ENCODE data around the gene SORL1. TPM values are rescaled to one million over a fixed set of nuclear protein-coding genes. Genes with fewer than 3 reads are reported as not detected.
"Not testable (repeated sequence)": the region's sequence is repeated elsewhere in the genome, so short reads cannot be mapped to it uniquely, and the experiment has no call there.

The SORL1 gene
- total RNA-seq, 2 experiments from 2014 or later, result 66.8 to 67.2 TPM

- Mint-ChIP-seq H3K9me3 (no peaks in the 10 kb centered on the region), H3K27ac (no peak overlapping the region), H3K36me3 (ENCODE audit: low read depth) (peaks cover 39% of the 10 kb centered on the region), H3K4me3 (no peak overlapping the region), H3K4me1 (ENCODE audit: low read depth) (no peaks in the 10 kb centered on the region), H3K27me3 (ENCODE audit: low read depth) (no peaks in the 10 kb centered on the region)
- intact Hi-C loops (cut with micrococcal nuclease), result no loop called here
- DNase-seq, result no peak
- CTCF ChIA-PET, result interaction anchor here (1.1 kb wide), 1 partner anchor 8 kb away, joined by 3 read pairs; no protein-coding TSS in a partner anchor
Measured at GRCh38 chr11:121615501-121615900, 163.4 kb downstream of the SORL1 start.

- no peak overlapping the region for H3K4me3 Mint-ChIP-seq
- H3K27me3 Mint-ChIP-seq (ENCODE audit: low read depth), result no peaks in the 10 kb centered on the region
- H3K4me1 Mint-ChIP-seq (ENCODE audit: low read depth), result peaks cover 1% of the 10 kb centered on the region
- no peaks in the 10 kb centered on the region for H3K9me3 Mint-ChIP-seq
- H3K27ac Mint-ChIP-seq, result no peak overlapping the region
- intact Hi-C loops (cut with micrococcal nuclease), result no loop called here
- CTCF ChIA-PET, result interaction anchor here (0.5 to 1.1 kb wide), 2 partner anchors 36 to 37 kb away, joined by 3 to 4 read pairs; no protein-coding TSS in a partner anchor
- DNase-seq, result no peak
- H3K36me3 Mint-ChIP-seq (ENCODE audit: low read depth), result peaks cover 46% of the 10 kb centered on the region
Measured at GRCh38 chr11:121618516-121618915, 166.4 kb downstream of the SORL1 start.

- Mint-ChIP-seq H3K27me3 (ENCODE audit: low read depth) (no peaks in the 10 kb centered on the region), H3K4me1 (ENCODE audit: low read depth) (peaks cover 5% of the 10 kb centered on the region), H3K9me3 (no peaks in the 10 kb centered on the region), H3K36me3 (ENCODE audit: low read depth) (peaks cover 26% of the 10 kb centered on the region), H3K4me3 (no peak overlapping the region), H3K27ac (no peak overlapping the region)
- DNase-seq, result no peak
- intact Hi-C loops (cut with micrococcal nuclease), result no loop called here
- CTCF ChIA-PET, result no interaction called here
Measured at GRCh38 chr11:121625777-121626506, 173.8 kb downstream of the SORL1 start.

- H3K4me3 Mint-ChIP-seq, result no peak overlapping the region
- CTCF ChIA-PET, result no interaction called here
- peaks cover 21% of the 10 kb centered on the region for H3K36me3 Mint-ChIP-seq (ENCODE audit: low read depth)
- no peak for DNase-seq
- no peaks in the 10 kb centered on the region for H3K27me3 Mint-ChIP-seq (ENCODE audit: low read depth)
- H3K27ac Mint-ChIP-seq, result no peak overlapping the region
- H3K4me1 Mint-ChIP-seq (ENCODE audit: low read depth), result peaks cover 5% of the 10 kb centered on the region
- no peaks in the 10 kb centered on the region for H3K9me3 Mint-ChIP-seq
- intact Hi-C loops (cut with micrococcal nuclease), result no loop called here
Measured at GRCh38 chr11:121626507-121626875, 174.4 kb downstream of the SORL1 start.

GRCh38 chr11:121626980-121627379 lies 174.9 kb downstream of the SORL1 start:
- no peaks in the 10 kb centered on the region for H3K9me3 Mint-ChIP-seq
- peaks cover 5% of the 10 kb centered on the region for H3K4me1 Mint-ChIP-seq (ENCODE audit: low read depth)
- no peak for DNase-seq
- CTCF ChIA-PET, result no interaction called here
- H3K27me3 Mint-ChIP-seq (ENCODE audit: low read depth), result no peaks in the 10 kb centered on the region
- no peak overlapping the region for H3K4me3 Mint-ChIP-seq
- no peak overlapping the region for H3K27ac Mint-ChIP-seq
- peaks cover 20% of the 10 kb centered on the region for H3K36me3 Mint-ChIP-seq (ENCODE audit: low read depth)
- intact Hi-C loops (cut with micrococcal nuclease), result no loop called here

- H3K9me3 Mint-ChIP-seq, result no peaks in the 10 kb centered on the region
- intact Hi-C loops (cut with micrococcal nuclease), result no loop called here
- no peak overlapping the region for H3K27ac Mint-ChIP-seq
- no peaks in the 10 kb centered on the region for H3K27me3 Mint-ChIP-seq (ENCODE audit: low read depth)
- H3K4me1 Mint-ChIP-seq (ENCODE audit: low read depth), result peaks cover 3% of the 10 kb centered on the region
- H3K4me3 Mint-ChIP-seq, result no peak overlapping the region
- peaks cover 16% of the 10 kb centered on the region for H3K36me3 Mint-ChIP-seq (ENCODE audit: low read depth)
- CTCF ChIA-PET, result interaction anchor here (0.6 kb wide), 1 partner anchor 155 kb away, joined by 3 read pairs; no protein-coding TSS in a partner anchor
- no peak for DNase-seq
Measured at GRCh38 chr11:121630041-121630440, 177.9 kb downstream of the SORL1 start.

GRCh38 chr11:121631456-121631855 lies 179.3 kb downstream of the SORL1 start:
- no peak overlapping the region for H3K4me3 Mint-ChIP-seq
- DNase-seq, result no peak
- no peaks in the 10 kb centered on the region for H3K27me3 Mint-ChIP-seq (ENCODE audit: low read depth)
- CTCF ChIA-PET, result interaction anchor here (0.5 to 1.5 kb wide), 2 partner anchors 24 to 701 kb away, joined by 3 to 6 read pairs; no protein-coding TSS in a partner anchor
- no peaks in the 10 kb centered on the region for H3K9me3 Mint-ChIP-seq
- intact Hi-C loops (cut with micrococcal nuclease), result no loop called here
- H3K4me1 Mint-ChIP-seq (ENCODE audit: low read depth), result peaks cover 3% of the 10 kb centered on the region
- H3K27ac Mint-ChIP-seq, result no peak overlapping the region
- H3K36me3 Mint-ChIP-seq (ENCODE audit: low read depth), result peaks cover 16% of the 10 kb centered on the region

GRCh38 chr11:121634273-121634672 lies 182.2 kb downstream of the SORL1 start:
- no peak for DNase-seq
- H3K4me1 Mint-ChIP-seq (ENCODE audit: low read depth), result peaks cover 3% of the 10 kb centered on the region
- intact Hi-C loops (cut with micrococcal nuclease), result no loop called here
- no peaks in the 10 kb centered on the region for H3K9me3 Mint-ChIP-seq
- no peaks in the 10 kb centered on the region for H3K27me3 Mint-ChIP-seq (ENCODE audit: low read depth)
- CTCF ChIA-PET, result interaction anchor here (0.6 kb wide), 1 partner anchor 274 kb away, joined by 3 read pairs; no protein-coding TSS in a partner anchor
- H3K36me3 Mint-ChIP-seq (ENCODE audit: low read depth), result peaks cover 11% of the 10 kb centered on the region
- no peak overlapping the region for H3K4me3 Mint-ChIP-seq
- H3K27ac Mint-ChIP-seq, result no peak overlapping the region

- Mint-ChIP-seq H3K4me1 (ENCODE audit: low read depth) (peaks cover 3% of the 10 kb centered on the region), H3K27ac (no peak overlapping the region), H3K4me3 (no peak overlapping the region), H3K27me3 (ENCODE audit: low read depth) (no peaks in the 10 kb centered on the region), H3K36me3 (ENCODE audit: low read depth) (peaks cover 11% of the 10 kb centered on the region), H3K9me3 (no peaks in the 10 kb centered on the region)
- CTCF ChIA-PET, result interaction anchor here (0.6 kb wide), 1 partner anchor 274 kb away, joined by 3 read pairs; no protein-coding TSS in a partner anchor
- intact Hi-C loops (cut with micrococcal nuclease), result no loop called here
- no peak for DNase-seq
Measured at GRCh38 chr11:121634889-121635288, 182.8 kb downstream of the SORL1 start.

- Mint-ChIP-seq H3K4me3 (no peak overlapping the region), H3K9me3 (no peaks in the 10 kb centered on the region), H3K27me3 (ENCODE audit: low read depth) (no peaks in the 10 kb centered on the region), H3K36me3 (ENCODE audit: low read depth) (peaks cover 2% of the 10 kb centered on the region), H3K4me1 (ENCODE audit: low read depth) (no peaks in the 10 kb centered on the region), H3K27ac (no peak overlapping the region)
- CTCF ChIA-PET, result no interaction called here
- intact Hi-C loops (cut with micrococcal nuclease), result no loop called here
- DNase-seq, result no peak
Measured at GRCh38 chr11:121636081-121636799, 184.1 kb downstream of the SORL1 start.

- intact Hi-C loops (cut with micrococcal nuclease), result no loop called here
- CTCF ChIA-PET, result no interaction called here
- H3K27ac Mint-ChIP-seq, result no peak overlapping the region
- DNase-seq, result no peak
- H3K4me3 Mint-ChIP-seq, result no peak overlapping the region
- no peaks in the 10 kb centered on the region for H3K9me3 Mint-ChIP-seq
- H3K36me3 Mint-ChIP-seq (ENCODE audit: low read depth), result peaks cover 2% of the 10 kb centered on the region
- no peaks in the 10 kb centered on the region for H3K27me3 Mint-ChIP-seq (ENCODE audit: low read depth)
- no peaks in the 10 kb centered on the region for H3K4me1 Mint-ChIP-seq (ENCODE audit: low read depth)
Measured at GRCh38 chr11:121636800-121637176, 184.7 kb downstream of the SORL1 start.

GRCh38 chr11:121637587-121637986 lies 185.5 kb downstream of the SORL1 start:
- H3K27me3 Mint-ChIP-seq (ENCODE audit: low read depth); DNase-seq; H3K9me3 Mint-ChIP-seq; H3K4me3 Mint-ChIP-seq; H3K4me1 Mint-ChIP-seq (ENCODE audit: low read depth); H3K36me3 Mint-ChIP-seq (ENCODE audit: low read depth); intact Hi-C loops (cut with micrococcal nuclease); H3K27ac Mint-ChIP-seq; CTCF ChIA-PET: not testable (repeated sequence)
